ENCODE data around the gene RTN4RL1.
"Not testable (repeated sequence)": the region's sequence is repeated elsewhere in the genome, so short reads cannot be mapped to it uniquely, and the experiment has no call there.

RTN4RL1 gene

DNA sequence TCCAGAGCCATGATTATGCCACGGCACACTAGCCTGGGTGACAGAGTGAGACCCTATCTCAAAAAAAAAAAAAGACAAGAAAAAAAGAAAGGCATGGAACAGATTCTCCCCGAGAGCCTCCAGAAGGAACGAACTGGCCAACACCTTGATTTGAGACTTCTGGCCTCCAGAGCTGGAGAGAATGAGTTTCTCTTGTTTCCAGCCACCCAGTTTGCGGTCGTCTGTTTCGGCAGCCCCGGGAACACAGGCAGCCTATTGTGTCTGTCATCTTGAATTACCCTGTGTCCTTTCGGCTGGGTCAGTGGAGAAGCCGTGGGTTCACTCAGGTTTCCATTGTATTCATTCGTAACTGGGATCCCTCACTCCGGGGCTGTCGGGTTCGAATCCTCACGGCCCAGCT, 111.4 kb downstream of the RTN4RL1 start:
- no peak for DNase-seq

DNA sequence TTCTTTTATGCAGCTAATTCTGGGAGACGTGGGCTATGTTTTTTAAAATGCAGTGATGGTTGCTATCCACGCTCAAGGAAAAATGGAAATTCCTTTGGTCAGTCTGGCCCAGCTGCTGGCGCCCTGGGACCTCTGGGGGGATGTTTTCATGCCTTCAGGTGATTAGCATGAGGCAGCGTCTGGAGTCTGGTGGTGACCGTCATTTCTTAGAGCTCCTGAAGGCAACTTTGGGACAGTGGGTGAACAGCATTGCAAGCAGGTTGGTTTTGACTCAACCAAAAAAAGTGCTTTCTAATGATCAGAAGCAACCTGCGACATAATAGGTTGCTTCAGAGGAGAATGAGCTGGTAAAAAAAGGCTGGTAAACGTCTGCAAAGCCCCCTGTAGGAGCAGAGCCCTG, 113.0 kb downstream of the RTN4RL1 start:
- no peak for DNase-seq

DNA sequence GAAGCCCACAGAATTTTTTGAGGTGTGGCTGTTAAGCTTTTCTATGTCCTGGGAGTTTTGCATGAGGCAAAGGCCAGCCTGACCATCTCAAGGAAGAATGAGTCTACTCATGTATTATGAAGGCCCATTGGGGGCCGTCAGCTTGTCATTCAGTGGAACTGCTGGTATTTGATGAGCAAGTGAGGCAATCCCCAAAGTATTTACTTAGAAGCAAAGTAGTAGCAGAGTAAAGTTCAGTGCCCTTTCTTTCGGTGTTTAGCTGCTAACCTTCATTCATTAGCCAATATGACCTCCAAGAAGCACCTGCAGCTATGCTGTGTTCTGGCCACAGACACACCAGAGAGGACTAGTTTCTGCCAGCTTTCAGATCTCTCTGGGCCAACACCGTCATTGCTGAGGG, 115.1 kb downstream of the RTN4RL1 start:
- DNase-seq, result no peak

DNA sequence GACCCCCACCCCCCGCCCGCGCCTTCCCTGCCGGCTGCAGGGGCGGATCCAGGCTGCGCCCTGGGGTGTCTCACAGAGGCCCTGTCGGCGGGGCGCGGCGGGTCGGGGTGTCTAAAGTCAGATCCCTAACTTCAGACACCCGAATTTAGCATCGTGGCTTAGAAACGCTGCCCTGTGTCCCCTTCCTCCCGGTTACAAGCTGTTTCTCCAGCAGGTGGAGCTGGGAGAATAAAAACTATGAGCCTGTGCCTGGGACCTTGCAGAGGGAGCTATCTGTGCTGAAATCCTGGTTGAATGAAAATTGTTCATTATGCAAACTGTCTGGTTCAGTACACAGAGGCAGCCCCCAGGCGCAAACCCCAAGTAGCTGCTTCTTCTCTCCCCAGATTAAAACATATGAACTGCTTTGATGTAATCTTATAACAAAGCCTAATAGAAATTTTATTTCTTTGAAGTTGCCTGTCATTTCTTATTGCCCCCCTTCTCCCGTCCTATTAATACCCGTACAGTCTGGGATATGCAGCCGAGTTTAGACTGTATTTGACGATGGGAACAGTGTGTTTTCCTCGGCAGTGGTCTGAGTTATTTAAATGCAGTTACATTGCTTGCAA, 116.3 kb downstream of the RTN4RL1 start:
- DNase-seq, result peak; percentile 27

DNA sequence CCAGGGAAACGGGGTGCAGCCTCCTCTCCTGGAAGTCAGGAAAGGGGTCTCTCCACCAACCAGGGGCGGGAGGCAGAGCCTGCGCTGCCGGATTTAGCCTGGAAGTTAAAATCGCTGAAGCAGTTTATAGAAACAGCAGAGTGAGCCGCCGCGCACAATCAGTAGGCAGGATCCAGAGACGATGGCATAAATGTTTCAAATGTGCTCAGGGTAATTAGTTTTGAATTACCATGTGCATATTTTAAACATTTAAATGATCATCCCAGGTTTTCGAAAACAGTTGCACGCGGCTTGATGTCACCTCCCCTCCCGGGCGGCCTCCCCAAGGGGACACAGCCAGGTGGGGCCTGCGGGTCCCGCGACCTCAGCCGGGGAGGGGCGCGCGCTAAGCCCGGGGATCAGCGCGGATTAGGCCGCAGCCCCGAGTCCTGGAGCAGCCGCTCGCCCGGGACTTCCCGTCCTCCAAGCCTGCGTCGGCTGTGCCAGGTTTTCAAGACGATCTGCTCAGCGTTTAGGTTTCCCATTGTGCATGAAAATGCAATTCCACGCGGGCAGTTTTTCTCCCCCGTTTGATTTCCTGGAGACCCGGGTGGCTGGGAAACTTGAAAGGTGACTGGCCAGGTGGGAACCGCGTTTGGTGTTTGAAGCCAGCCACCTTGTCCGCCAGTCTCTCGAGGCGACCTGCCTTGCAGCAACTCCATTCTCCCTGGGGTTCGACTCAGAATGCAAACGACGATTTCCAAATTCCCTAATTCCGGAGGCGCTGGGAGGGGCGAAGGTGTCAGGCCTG, 117.0 kb downstream of the RTN4RL1 start:
- no peak for DNase-seq

DNA sequence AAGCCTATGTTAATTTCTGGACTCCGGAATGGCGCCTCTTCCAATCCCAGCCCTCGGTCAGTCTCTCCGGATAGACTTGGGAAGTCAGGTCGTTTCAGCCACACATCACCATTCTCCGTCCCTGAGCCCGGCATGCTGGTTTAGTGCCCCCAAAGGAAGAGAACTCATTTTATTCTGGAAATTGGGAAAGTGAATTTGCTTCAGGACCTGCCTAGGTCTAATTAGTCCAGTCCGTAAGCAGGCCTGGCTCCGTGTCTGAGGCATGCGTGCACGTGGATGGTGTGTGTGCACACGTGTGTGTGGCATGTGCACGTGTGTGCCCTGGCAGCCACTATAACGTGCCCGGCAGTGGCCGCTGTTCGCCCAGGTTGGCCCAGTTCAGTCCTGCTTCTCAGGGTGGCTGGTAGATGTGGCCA, 117.9 kb downstream of the RTN4RL1 start:
- DNase-seq, result no peak

DNA sequence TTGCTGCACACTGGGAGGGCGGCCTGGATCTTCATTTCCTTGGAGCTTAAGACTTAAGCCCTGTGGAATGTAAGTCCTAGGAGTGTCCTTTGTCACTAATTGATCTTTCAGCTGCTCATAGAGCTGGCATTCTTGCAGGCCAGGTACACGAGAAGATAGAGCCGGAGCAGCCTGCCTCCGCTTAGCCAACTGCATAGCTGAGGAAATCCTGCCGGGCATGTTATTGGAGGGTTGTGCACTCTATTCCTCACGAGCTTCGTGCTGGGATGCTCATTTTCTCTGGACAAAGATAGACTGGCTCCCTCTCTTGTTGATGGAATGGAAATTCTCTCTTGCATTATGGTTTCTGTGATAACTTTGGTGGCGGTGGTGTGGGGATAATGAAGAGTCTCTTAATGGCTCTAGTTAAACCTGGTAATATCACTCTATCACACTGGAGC, 118.5 kb downstream of the RTN4RL1 start:
- DNase-seq, result no peak

DNA sequence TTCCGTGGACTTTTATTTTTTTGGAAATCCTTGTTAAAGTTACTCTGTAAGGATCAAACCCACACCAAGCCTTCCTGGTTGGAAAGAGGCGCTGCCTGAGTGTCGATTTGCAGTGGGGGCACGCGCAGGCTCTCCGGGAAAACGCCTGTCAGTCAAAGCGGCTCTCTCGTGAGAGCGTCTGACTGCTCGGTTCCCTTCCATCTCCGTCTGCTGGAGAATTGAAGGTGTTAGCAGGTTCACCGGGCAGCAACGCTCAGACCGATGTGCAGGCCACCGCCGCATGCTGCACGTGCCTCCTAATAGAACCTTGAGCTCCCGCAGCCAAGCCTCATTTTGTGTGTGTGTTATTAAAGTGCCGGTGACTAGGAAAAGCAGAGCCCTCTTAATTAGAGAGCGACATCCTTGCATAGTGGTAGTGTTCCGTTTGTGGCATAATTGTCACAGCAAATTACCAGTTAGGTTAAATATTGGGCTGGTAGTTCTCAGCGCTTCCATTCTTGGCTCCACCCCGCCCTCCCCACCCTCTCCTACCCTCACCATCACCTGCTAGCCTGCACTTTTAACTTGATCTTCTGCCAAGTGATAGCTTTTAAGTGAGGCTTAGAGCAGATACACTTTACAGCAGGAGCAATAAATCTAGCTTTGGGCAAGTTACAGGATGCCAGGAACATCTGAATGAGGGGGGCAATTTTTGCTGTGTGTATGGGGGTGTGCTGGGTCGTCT, 119.8 kb downstream of the RTN4RL1 start:
- DNase-seq, result no peak

DNA sequence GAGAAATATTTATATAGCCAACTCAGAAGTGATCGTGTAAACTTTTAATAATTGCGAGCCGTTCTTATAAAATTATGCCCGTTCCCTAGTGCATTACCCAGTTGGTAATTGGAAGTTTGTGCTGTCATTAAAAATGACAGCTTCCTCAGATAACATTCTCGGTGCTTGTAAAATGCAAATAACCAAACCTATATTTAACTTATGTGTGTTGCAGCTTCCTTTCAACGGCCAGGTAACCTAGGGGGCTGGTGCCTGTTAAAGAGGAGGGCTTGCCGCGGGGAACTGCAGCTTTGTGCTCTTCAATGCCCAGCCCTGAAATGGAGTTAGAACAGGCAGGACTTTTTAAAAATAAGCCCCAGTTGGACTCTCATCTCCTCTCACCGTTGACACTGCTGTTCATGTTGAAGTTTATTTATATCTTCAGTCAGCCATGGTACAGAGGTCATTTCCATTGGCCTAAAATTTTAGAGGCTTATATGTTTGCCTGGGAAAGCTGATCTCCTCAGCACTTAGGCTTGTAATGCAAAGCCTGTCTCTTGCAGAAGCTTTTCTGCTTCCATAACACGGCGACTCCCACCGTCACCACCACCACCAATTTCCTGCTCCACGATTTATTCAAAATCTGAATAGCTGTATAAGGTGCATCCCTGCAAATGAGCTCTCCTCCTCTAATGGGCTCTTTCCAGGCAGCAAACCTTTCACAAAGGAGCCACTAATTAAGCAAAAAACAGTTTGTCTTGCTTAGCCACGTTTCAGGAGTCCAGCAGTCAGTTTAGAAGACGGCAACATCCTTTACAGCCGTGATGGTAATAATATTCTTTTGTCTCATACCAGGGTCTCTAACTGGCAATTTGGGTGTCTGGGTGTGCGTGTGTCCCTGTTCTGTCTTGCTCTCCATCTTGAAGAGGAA, 120.6 kb downstream of the RTN4RL1 start:
- no peak for DNase-seq

DNA sequence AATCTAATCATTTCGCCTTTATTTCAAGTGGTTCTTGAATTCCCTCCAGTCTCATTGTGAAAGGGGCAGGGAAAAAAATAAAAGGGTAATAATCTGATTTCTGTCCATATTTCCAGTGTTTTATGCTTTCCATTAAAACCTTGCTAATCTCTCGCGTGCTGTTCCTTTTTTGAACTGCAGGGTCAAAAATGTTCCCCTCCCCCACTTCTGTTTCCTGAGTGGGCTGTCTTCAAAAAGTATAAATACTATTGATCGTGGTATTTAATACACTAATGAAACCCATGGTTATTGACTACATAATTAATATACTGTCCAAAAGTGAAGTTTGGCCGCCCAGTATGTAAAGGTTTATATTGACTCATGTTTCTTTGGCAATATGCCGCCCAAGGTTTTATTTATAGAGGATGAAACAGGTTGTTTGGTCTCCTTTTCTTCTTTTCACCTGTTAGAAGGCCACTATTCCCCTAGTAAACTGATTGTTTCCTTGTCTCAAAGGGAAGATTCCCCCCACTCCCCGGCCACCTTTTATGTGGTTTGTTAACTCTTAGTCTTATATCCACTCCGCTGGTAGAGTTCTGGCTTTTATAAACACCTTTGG, 125.6 kb downstream of the RTN4RL1 start:
- no peak for DNase-seq

DNA sequence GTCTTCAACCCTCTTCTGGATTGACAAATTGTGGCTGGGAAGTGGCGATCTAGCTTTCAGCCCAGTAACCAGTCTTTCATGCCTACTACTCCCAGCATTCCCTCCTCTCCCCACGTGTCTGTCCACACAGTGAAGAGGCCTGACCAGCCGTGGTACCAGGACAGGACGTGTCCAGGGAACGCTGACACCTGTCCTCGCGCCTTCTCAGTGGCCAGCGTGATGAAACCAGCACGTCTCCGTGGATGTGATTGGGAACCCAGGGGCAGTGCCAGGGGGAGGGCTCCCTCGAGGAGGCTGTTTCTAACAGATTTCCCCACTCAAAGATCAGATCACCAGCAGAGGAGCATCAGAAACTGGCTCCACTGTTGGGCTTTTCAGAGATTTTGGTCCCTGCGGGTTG, 126.3 kb downstream of the RTN4RL1 start:
- no peak for DNase-seq

DNA sequence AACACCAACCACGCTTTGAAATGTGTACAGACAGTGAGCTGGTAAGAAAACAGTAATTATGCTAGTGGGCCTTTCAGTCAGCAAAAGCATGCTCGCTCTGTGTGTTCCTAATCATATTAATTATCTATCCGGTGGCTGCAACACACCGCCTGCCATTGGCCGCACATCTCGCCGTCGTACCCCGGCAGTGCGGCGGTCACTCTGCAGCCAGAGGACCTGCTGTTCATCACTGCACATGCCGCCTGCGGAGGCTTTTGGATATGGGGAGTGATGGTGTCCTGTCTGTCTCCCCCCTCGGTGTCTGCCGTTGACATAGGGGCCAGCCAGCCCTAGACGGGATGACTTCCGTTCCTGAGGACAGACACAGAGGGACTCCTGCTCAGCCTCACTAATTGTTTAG, 126.8 kb downstream of the RTN4RL1 start:
- no peak for DNase-seq

DNA sequence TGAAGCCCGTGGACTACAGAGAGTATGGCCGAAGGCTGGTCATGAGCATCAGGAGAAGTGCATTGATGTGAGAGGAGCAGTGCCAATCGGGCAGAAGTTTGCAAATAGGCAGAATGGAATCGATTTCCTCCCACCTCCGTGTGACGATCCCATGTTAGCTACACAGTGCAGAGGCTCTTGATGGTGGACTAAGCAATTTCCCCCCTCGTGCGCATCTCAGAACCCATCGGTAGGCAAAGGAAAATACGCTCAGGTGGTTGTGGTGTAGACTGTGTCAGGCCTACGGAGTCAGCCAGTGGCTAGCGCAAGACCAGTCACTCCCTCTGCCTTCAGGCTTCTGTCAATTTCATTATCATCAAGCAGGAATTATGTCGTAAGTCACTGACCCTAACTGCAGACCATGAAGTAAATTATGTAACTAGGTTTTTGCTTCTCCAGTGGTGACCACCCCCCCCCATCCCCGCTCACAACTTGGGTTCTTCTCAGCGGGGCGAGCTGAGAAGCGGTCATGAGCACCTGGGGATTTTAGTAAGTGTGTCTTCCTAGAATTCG, 128.0 kb downstream of the RTN4RL1 start:
- DNase-seq, result no peak

DNA sequence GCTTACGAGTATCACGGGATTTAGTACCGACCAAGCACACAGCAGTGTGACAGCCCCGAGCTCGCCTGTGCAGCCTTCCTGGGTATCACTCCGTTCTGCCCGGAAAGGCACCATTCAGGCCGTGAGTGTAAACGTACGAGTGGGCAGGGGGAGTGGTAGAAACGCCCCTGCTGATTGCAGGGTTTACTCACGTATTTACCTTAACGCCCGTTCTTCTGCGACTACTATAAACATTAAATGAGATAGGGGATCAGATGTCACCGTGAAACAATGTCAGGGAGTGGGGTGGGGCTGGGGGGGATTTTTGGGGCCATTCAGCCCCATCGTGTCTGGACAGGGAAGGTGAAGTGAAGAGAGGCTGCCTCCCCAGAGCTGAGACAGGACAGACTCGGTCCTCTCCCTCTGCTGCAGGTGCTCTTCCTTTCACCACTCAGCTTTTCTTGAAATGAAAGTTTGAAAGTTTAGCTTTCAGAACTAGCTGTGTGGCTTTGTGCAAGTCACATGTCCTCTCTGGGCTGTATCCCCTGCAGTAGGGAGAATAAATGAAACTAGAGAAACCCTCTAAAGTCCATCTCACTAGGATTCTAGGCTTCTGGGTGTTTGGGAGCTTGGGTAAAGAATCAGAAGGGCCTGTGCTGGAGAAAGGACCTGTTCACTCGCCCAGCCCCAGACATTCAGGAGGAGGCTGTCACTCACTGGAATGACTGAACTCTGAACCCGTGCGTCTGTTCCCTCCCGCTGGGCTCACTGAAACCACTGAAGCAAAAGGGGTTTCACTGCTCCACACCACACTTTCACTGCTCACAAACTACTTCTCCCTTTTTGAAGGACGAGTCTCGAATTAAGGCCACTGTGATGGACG, 128.7 kb downstream of the RTN4RL1 start:
- no peak for DNase-seq

DNA sequence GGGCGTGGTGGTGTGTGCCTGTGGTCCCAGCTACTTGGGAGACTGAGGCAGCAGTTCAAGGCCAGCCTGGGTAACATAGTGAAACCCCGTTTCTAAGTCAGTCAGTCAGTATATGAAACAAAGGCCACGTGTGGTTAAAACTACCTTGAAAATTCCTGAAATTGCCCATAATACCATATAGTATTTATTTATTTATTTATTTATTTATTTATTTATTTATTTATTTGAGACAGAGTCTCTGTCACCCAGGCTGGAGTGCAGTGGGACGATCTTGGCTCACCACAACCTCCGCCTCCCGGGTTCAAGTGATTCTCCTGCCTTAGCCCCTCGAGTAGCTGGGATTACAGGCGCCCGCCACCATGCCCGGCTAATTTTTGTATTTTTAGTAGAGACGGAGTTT, 129.7 kb downstream of the RTN4RL1 start:
- DNase-seq, result not testable (repeated sequence)

DNA sequence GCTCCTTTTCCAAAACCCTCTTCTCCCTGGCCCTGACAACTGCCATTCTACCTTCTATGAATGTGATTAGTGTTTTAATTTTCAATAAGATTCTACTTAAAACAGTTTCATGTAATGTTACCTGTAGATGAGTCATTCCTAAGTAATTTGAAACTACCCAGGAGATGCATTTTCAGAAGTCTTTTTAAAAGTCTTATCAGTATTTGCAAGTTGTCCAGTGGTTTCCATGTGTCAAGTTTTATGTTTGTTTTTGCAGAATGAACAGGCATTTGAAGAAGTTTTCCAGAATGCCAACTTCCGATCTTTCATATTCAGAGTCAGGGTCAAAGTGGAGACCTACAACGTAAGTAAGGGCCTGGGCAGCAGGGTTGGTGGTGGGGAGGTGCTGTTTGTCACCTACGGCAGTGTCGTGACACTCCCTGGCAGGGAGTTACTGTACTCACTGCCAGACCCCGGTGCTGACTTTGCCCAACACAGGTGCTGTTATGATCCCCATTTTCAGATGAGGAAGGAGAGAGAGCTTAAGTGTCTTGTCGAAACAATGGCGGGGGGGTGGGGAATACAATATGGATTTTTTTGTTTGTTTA, 130.3 kb downstream of the RTN4RL1 start:
- no peak for DNase-seq

DNA sequence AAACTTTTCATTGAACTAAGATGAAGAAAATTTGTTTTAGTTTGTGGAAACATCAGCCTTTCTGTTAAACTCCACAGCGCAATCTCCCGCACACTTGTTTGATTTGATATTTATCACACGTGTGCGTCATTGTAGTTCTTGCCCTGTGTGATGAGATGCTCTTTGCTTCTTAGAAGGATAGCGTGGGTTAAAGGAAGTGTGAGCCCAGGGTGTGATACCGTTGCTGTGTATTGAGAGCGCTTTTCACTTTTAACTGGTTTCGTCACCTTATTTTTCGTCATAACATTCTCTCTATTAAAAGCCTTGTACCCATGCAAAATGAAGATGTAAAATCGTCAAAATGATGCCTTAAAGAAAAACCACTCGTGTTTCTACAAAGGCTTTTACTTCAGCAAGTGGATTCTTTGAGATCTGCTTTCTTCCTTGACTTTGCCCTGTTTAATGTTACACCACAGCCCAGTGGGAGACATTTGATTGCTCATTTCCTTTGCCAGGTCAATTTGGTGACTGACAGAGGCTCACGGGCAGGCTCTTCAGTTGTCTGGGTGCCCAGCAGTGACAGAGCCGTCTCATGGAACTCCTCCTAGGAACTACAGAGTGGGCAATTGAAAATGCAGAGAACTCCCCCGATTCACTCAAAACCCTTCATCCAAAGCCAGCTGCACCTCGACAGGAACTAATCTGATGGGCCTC, 134.2 kb downstream of the RTN4RL1 start:
- peak; percentile 12 for DNase-seq

DNA sequence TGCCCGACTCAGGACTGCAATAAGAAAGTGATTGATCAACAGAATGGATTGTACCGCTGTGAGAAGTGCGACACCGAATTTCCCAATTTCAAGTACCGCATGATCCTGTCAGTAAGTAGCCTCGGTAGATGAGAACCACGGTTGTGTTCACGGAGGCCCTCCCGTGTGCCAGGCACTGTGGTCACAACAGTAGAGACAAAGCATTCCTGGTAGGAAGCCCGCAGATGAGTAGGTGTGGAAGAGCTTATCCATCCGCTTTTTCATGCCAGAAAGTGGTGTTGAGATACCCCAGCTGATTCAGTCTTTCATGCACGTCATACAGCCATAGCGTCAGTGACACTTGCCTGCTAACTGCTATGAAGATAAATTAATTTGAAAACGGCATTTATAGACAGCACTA, 136.4 kb downstream of the RTN4RL1 start:
- no peak for DNase-seq
